Activated T-cell treated with anti-CD3 and anti-CD28 coated beads, Interleukin-2, amount 50 U/mL, for 48 hours (primary cell): Measurements from ENCODE around the gene LIMK1.
"Not testable (repeated sequence)": the region's sequence is repeated elsewhere in the genome, so short reads cannot be mapped to it uniquely, and the experiment has no call there.

ENCODE experiments used
- DNase-seq, 2 experiments: peaks; one replicate each; pipeline ENCODE4 v3.0.0-alpha.2; 2020

LIMK1 gene

DNA sequence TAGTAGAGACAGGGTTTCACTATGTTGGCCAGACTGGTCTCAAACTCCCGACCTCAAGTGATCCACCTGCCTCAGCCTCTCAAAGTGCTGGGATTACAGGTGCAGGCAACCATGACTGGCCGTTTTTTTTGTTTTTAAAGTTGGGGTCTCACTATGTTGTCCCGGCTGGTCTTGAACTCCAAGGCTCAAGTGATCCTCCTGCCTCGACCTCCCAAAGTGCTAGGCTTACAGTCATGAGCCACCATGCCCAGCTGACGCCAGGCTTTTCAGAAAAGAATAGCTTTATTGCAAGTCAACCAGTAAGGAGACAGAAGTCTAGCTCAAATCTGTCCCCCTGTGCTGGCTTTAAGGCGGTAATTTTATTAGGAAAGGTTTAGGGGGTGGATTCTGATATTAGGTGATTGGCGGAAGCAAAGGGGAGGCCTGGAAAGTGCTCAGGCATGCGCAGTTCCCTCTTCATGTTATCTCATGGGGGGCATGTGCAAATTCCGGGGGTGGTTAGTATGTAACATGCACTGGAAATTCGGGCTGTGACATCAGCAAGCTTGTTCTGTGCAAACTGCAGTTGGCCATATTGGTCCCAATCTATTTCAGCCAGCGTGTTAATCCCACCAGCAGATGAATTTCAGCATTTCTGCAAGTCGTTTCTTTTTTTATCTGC is 42.7 kb downstream of the LIMK1 start:
- no peak for DNase-seq

DNA sequence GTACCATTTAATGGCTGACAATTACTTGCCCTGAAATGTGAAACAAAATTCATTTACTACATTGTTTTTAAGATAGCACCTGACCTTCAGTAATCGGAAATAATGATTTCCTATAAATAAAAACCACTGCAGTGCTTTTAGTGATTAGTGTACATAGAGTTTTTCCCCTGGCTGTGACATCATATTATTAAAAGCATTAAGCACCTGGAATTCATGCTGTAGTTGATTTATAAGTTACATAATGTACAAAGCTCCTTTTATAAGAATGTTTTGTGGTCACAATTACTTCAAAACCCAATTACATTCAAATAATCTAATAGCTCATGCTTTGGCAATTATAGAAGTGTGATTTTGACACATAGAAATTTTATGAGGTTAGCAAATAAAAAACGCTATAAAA is 46.3 kb downstream of the LIMK1 start:
- no peak for DNase-seq

DNA sequence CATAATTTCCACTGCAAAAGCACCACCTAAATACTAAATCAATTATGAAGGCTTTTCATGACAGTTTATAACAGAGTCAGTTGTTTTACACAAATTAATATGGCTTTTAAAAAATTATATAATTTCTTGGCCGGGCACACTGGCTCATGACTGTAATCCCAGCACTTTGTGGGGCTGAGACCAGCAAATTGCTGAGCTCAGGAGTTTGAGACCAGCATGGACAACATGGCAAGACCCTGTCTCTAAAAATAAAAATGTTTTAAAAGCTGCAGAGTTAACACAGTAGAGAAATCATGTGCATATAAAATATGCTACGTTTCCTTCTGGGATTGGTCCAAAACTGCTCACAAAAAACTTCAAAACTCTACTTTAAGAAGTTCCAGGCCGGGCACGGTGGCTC is 46.9 kb downstream of the LIMK1 start:
- DNase-seq = no peak

DNA sequence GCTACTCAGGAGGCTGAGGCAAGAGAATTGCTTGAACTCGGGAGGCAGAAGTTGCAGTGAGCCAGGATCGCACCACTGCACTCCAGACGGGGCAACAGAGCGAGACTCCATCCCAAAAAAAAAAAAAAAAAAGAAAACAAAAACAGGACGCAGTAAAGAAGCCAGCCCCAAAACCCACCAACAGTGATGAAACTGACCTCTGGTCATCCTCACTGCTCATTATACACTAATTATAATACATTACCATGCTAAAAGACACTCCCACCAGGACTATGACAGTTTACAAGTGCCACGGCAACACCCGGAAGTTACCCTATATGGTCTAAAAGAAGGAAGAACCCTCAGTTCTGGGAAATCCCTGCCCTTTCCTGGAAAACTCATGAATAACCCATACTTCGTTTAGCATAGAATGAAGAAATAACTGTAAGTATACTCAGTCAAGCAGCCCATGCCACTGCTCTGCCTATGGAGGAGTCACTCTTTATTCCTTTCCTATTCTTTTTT is 50.6 kb downstream of the LIMK1 start:
- DNase-seq = no peak

DNA sequence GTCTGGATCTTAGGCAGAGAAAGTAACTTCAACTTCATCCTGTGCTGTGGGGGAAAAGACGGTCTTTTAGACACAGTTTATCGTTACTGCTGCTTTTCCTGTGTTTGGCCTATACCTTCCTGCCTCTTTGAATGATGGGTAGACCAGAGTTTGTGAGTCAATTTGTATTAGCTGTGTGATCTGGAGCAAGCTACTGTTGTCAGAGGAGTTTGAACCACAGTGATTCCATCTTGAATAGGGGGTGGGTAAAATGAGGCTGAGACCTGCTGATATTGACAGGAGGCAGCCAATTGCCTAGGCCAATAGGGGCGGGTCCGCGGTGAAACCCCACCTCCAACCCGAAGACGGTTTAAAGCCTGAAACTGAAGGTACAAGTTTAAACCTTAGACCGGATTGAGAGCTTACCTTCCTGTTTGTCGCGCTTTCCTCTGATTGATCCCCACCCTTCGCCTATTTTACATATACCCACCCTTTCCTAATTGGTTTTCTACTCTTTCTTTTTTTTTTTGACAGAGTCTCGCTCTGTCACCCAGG is 54.8 kb downstream of the LIMK1 start:
- peak in 1 of 2 experiments; percentile 18 for DNase-seq

GRCh38 chr7:74138945-74139843 is 55.6 kb downstream of the LIMK1 start:
- no peak for DNase-seq

GRCh38 chr7:74141705-74142104 is 58.1 kb downstream of the LIMK1 start:
- no peak for DNase-seq

- no peak for DNase-seq
Measured at GRCh38 chr7:74143383-74143782, 59.8 kb downstream of the LIMK1 start.

- DNase-seq = no peak
Measured at GRCh38 chr7:74148491-74148890, 64.9 kb downstream of the LIMK1 start.

- no peak for DNase-seq
Measured at GRCh38 chr7:74149071-74149470, 65.5 kb downstream of the LIMK1 start.

DNA sequence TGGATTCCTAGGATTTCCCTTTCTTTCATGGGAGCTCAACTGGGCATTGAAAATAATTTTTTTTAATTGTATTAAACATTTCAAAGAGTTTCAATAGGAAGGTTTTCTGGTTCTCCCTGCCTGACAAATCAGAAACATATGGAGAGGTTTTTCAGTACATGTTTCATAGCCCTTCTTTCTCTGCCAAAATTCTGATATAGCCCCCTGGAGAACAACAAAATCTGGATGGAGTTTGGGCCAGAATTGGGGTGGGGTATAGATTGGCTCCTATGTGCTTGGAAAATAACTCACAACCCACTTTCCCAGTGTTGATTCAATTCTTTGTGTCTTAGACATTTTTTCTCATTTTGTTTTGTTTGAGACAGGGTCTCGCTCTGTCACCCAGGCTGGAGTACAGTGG is 66.0 kb downstream of the LIMK1 start:
- DNase-seq = no peak

- no peak for DNase-seq
Measured at GRCh38 chr7:74153736-74154135, 70.1 kb downstream of the LIMK1 start.

GRCh38 chr7:74155810-74156395 is 72.3 kb downstream of the LIMK1 start:
- DNase-seq = no peak

DNA sequence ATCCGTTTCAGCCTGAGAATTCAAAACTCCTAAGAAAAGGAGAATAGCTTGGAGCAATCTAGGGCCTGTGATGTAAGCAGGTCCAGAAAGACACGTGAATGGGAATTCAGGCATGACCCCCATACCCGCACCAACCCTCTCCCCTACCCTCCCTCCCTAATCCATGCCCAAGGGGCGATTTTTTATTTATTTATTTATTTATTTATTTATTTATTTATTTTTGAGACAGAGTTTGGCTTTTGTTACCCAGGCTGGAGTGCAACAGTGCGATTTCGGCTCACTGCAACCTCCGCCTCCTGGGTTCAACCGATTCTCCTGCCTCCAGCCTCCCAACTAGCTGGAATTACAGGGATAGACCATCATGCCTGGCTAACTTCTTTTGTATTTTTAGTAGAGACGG is 74.0 kb downstream of the LIMK1 start:
- no peak for DNase-seq

- DNase-seq = no peak
Measured at GRCh38 chr7:74164985-74165456, 81.4 kb downstream of the LIMK1 start.

GRCh38 chr7:74165867-74166593 is 82.4 kb downstream of the LIMK1 start:
- DNase-seq = no peak

GRCh38 chr7:74167324-74167723 is 83.7 kb downstream of the LIMK1 start:
- DNase-seq = not testable (repeated sequence)
